GM19468 (cell line): ENCODE data around the gene TRPV5.

Source experiments
- ATAC-seq: cut with Tn5 transposase; IDR thresholded peaks from one replicate; pipeline ENCODE4 v1.9.1; 2021; ENCODE audit warnings: mild to moderate bottlenecking, moderate library complexity, moderate number of reproducible peaks; ENCODE audit not compliant: unreplicated experiment; ENCODE audit errors: extremely low read depth

TRPV5 gene

GRCh38 chr7:142873871-142874270 lies 59.7 kb downstream of the TRPV5 start:
- ATAC-seq = no peak

- no peak for ATAC-seq
Measured at GRCh38 chr7:142873281-142873784, 60.2 kb downstream of the TRPV5 start.

- ATAC-seq = no peak
Measured at GRCh38 chr7:142872106-142872675, 61.4 kb downstream of the TRPV5 start.

- no peak for ATAC-seq
Measured at GRCh38 chr7:142871260-142872105, 62.1 kb downstream of the TRPV5 start.

- no peak for ATAC-seq
Measured at GRCh38 chr7:142870566-142871259, 62.8 kb downstream of the TRPV5 start.

- no peak for ATAC-seq
Measured at GRCh38 chr7:142870147-142870559, 63.4 kb downstream of the TRPV5 start.

GRCh38 chr7:142869434-142869833 lies 64.1 kb downstream of the TRPV5 start:
- no peak for ATAC-seq

- no peak for ATAC-seq
Measured at GRCh38 chr7:142868986-142869415, 64.5 kb downstream of the TRPV5 start.

- ATAC-seq = no peak
Measured at GRCh38 chr7:142868188-142868985, 65.2 kb downstream of the TRPV5 start.

- no peak for ATAC-seq
Measured at GRCh38 chr7:142867398-142868187, 66.0 kb downstream of the TRPV5 start.

GRCh38 chr7:142867097-142867378 lies 66.5 kb downstream of the TRPV5 start:
- ATAC-seq = no peak

GRCh38 chr7:142866361-142867096 lies 67.0 kb downstream of the TRPV5 start:
- no peak for ATAC-seq

GRCh38 chr7:142865766-142866165 lies 67.8 kb downstream of the TRPV5 start:
- no peak for ATAC-seq

GRCh38 chr7:142864980-142865747 lies 68.4 kb downstream of the TRPV5 start:
- ATAC-seq = no peak

GRCh38 chr7:142863891-142864685 lies 69.5 kb downstream of the TRPV5 start:
- no peak for ATAC-seq

GRCh38 chr7:142862786-142863400 lies 70.7 kb downstream of the TRPV5 start:
- ATAC-seq = no peak

- no peak for ATAC-seq
Measured at GRCh38 chr7:142862351-142862750, 71.2 kb downstream of the TRPV5 start.
